Epithelial cell of esophagus (primary cell): ENCODE results near the gene RHOD.
A peak's percentile ranks its signal among the peaks of the same experiment; 100 is the strongest.

Experiments
- DNase-seq: peaks from one replicate; pipeline ENCODE4 v3.0.0; 2010; ENCODE audit warnings: low read depth
- H3K4me3 ChIP-seq: 2 replicates; pipeline ENCODE4 v1.5.1; 2011; ENCODE audit warnings: mild to moderate bottlenecking, low read length, control low read depth
- TF ChIP-seq, protein P1 (sequence below): IDR thresholded peaks from 2 replicates; pipeline ENCODE4 v1.5.1; 2011; ENCODE audit warnings: low read depth, mild to moderate bottlenecking, low read length, control low read depth, inconsistent platforms; ENCODE audit not compliant: insufficient read depth; ENCODE audit errors: missing control alignments

The RHOD gene

DNA sequence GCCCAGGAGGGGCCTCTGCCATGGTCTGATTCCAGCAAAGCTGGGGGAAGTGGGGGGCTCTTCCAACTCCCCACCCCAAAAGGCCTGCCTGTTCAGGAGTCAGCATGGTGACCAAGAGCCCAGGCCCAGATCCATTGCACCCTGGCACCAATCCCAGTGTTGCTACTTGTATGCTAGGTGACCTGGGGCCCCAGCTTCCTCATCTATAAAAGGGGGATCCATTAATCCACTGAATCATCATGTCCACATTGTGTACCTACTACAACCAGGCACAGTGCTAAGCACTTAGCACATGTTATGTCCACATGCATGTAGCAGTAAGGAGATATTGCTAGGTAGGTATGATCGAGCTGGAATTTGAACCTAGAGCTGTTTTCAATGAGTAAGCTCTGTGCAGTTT lies 31.7 kb upstream of the RHOD start:
- H3K4me3 ChIP-seq, result no peak overlapping the region
- DNase-seq, result no peak
- TF ChIP-seq, protein P1, sequence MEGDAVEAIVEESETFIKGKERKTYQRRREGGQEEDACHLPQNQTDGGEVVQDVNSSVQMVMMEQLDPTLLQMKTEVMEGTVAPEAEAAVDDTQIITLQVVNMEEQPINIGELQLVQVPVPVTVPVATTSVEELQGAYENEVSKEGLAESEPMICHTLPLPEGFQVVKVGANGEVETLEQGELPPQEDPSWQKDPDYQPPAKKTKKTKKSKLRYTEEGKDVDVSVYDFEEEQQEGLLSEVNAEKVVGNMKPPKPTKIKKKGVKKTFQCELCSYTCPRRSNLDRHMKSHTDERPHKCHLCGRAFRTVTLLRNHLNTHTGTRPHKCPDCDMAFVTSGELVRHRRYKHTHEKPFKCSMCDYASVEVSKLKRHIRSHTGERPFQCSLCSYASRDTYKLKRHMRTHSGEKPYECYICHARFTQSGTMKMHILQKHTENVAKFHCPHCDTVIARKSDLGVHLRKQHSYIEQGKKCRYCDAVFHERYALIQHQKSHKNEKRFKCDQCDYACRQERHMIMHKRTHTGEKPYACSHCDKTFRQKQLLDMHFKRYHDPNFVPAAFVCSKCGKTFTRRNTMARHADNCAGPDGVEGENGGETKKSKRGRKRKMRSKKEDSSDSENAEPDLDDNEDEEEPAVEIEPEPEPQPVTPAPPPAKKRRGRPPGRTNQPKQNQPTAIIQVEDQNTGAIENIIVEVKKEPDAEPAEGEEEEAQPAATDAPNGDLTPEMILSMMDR, result no peak

DNA sequence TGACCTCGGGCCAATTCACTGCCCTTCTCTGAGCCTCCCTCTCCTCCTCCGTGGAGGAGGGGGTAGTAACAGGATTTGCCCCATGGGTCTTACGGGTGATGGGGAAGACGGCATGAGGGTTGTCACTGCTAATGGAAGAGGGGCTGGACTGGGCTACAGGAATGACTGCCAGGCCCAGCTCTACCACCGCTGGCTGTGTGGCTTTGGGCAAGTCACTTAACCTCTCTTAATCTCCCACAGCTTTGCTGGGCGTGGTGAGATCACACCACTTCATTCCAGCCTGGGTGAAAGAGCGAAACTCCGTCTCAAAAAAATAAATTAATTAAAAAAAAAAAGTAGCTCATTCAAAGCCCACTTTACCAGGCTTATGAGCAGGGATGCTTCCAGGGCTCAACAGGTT lies 30.9 kb upstream of the RHOD start:
- TF ChIP-seq, protein P1, result no peak
- no peak overlapping the region for H3K4me3 ChIP-seq
- DNase-seq, result no peak

DNA sequence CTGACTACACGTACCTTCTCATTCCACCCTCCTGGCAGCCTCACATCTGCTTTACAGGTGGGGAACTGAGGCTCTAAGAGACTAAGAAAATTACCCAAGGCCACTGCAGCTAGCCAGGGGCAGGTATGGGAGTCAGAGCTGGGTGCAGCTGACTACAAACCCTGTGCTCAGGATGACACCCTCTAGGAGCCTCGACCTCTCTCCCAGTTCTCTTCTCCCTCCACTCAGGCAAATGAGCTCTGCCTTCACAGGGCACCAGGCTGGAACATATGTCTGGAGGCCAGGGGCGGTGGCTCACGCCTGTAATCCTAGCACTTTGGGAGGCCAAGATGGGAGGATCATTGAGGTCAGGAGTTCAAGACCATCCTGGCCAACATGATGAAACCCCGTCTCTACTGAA lies 29.7 kb upstream of the RHOD start:
- TF ChIP-seq, protein P1, result no peak
- no peak for DNase-seq
- no peak overlapping the region for H3K4me3 ChIP-seq

DNA sequence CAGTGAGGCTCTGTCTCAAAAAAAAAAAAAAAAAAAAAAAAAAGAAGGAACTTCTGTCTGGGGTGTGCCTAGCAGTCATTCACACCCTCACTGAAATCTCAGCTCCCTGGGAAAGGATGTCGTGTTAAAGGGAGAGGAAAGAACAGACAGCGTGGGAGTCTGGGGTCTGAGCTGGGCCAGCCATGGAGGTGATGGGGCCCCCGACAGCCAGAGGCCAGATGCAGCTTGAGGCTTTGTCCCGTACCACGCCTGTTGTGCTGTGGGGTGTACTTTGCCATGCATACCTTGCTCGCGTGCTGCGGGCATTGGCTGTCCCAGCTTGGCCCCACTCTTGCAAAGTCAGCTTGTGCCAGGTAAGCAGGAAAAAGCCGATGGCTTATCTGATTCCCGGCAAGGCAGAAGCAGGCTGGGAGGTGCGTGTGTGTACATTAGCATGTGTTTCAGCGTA lies 29.1 kb upstream of the RHOD start:
- TF ChIP-seq, protein P1, result no peak
- DNase-seq, result peak; percentile 24
- no peak overlapping the region for H3K4me3 ChIP-seq

DNA sequence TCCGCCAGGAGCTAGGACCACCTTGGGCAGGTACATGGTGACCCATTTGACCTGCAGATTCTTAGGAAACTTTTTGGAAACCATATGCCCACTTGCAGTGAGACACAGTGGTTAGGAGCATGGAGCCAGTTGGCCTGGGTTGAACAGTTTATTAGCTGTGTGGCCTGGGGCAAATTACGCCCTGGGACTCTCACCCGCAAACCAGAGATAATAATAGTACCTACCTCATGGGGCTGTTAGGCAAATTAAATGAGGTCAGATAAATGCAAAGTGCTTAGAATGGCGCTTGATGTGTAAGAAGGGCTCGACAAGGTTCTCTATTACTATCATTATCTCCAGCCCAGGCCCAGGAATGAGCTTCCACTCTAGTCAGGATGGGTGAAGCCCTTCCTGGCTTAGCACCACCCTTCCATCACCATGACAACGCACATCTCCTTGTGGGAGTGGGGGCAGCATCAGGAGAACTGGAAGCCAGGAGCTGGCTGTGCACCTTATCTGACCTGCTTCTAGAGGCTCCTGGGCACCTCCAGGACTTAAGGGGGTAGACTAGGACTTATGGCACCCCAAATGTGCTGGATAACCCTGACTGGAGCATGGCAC lies 28.6 kb upstream of the RHOD start:
- H3K4me3 ChIP-seq, result no peak overlapping the region
- DNase-seq, result peak; percentile 38
- TF ChIP-seq, protein P1, result no peak

DNA sequence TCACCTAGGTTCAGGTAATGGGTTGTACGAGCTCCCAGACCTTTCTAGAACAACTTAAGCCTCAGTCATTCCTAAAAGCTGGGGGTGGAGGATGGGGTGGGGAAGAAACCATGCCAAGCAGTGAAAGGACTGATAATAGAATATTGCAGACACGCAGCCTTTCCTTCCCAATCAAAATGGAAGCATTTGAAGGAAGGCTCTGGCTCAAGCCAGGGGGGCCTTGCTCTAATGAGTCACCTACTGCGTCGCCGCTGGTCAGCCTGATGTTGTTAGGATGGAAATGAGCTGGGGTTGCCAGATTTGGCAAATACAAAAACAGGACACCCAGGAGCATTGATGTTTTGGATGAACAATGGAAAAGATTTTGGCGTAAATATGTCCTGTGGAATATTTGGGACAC lies 27.5 kb upstream of the RHOD start:
- TF ChIP-seq, protein P1, result no peak
- no peak overlapping the region for H3K4me3 ChIP-seq
- no peak for DNase-seq

DNA sequence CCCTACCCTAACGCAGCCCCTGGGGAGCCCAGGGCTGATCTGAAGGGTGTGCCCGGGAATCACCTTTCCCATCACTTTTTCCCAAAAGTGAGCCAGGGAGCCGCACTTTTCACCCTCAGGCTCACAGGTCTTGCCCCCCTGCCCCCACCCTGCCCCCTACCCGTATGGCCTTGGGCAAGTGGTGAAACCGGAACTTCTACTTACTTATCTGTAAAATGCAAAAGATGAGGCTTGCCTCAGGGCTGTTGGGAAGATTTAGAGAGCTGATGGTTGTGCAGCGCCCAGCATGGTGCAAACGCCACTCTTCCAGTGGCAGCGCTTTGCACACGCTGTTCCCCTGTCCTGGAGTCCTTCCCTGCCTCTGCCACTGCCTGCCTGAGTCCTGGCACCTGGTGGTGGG lies 25.7 kb upstream of the RHOD start:
- no peak overlapping the region for H3K4me3 ChIP-seq
- TF ChIP-seq, protein P1, result no peak
- no peak for DNase-seq
